ENCODE data around the gene COLEC12.

- no peak for TF ChIP-seq POLR2A (IDR thresholded peaks at IDR 0.05; ENCODE audit: low read length)
- no peak for TF ChIP-seq GATA1 (IDR thresholded peaks at IDR 0.05; ENCODE audit: low read depth, low read length)
These were observed 90.5 kb downstream of the COLEC12 start for GRCh38 chr18:410047-410455.
